Amygdala (tissue), 56 donors: Measurements from ENCODE around the gene ADIRF.
A peak's percentile ranks its signal among the peaks of the same experiment; 100 is the strongest.
"Not testable (repeated sequence)": the region's sequence is repeated elsewhere in the genome, so short reads cannot be mapped to it uniquely, and the experiment has no call there.

Source experiments
- DNase-seq, 56 donors: peaks; one replicate each; lab custom pipeline; 2025; lab: John Stamatoyannopoulos, UW

Gene ADIRF

GRCh38 chr10:86968271-86968993 lies at the start of gene ADIRF:
TSS of gene ADIRF (plus strand) at chr10:86968482. CDS start at chr10:86968545, 63 bp downstream.
- DNase-seq: peak in 1 of 56 donors; percentile 16

DNA sequence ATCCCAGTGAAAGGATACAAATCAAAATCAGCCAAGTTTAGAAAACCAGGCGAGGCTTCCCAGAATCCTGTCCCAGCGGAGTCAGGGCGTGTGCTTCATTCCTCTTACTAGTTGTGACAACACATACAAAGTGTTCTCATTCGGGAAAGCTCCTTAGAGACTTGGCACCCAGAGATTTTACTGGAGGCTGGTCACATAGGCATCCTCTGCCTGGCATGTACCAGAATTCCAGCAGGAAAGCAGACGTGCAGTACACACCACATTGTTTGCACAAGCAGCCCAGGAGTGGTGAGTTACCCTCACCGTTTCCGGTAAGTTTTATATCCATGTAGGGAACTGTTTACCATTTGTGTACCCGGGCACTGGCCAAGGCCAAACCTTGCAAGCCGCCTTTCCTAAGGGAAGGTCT lies 45.7 kb upstream of the ADIRF start:
- no peak for DNase-seq

- no peak for DNase-seq
Observed at GRCh38 chr10:86929468-86930380, 38.6 kb upstream of the ADIRF start.

DNA sequence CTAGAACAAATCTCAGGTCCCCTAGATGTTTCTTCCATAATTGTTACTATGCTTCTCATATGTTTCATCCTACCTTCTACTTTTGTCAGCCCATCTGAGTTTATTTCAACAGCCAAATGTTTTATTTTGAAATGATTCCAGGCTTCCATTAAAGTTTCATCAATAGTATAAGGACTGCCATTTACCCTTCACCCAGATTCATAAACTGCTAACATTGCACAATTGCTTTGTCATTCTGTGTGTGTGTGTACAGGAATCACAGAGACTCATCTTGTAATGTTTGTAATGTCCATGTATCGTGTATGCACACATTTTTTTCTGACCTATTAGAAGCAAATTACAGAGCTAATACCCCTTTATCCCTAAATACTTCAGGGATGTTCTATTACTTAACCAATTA lies 36.4 kb upstream of the ADIRF start:
- DNase-seq: no peak

DNA sequence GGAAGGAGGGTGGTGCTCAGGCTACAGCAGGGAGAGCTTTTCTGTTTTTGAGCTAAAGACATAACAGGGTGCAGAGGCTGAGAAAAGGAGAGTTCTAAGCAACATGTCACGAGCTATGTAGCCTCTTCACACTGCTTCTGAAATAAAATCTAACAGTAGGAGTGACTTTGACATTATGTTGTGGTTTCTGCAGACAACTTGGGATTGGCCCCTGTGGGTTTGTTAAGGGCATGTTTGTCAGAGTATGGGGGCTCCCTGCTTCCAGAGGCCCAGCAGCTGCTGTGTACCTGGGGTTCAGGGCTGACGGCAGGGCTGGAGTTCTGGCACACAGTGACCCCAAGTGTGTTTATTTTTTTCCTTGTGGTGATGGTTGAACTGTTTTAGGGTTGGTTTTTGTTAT lies 35.6 kb upstream of the ADIRF start:
- DNase-seq: no peak

DNA sequence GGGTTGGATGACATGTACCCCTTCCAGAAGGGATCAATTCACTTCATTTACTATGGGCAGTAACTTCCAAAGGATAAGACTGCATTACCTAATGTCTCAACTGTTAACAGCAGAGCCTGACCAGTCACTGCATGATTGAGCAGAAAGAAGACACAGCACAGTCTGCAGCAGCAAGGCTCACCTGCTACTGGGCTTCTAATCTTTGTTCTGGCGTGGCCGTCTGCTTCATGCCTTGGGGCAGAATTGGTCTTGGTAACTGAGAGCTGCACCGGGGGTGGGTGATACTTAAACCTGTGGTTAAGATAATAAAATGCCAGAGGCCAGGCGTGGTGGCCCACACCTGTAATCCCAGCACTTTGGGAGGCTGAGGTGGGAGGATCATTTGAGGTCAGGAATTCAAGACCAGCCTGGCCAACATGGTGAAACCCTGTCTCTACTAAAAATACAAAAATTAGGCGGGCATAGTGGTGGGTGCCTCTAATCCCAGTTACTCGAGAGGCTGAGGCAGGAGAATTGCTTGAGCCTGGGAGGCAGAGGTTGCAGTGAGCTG lies 34.0 kb upstream of the ADIRF start:
- not testable (repeated sequence) for DNase-seq

- DNase-seq: no peak
Observed at GRCh38 chr10:86936661-86937501, 31.4 kb upstream of the ADIRF start.

DNA sequence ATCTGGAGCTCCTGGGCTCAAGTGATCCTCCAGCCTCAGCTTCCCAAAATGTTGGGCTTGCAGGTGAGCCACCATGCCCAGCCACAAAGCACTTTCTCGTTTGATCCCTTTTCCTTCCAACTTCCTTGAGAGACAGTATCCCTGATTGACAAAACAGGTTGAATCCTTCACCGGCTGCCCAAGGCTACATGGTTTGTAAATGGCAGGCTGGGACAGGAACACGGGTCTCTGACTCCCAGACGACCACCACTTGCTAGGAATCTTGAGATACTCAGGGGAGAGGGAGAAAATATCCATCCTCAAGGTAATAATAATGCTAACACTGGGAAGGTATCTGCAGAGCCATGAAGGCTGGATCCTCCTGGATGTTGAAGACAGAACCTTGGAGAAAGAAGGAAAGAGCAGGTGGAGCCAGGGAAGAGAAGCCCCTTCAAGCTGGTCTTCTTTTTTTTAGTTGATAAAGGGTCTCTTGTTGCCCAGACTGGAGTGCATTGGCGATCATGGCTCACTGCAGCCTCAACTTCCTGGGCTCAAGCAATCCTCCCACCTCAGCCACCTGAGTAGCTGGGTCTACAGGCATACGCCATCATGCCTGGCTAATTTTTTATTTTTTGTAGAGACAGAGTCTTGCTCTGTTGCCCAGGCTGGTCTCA lies 30.7 kb upstream of the ADIRF start:
- no peak for DNase-seq

GRCh38 chr10:86938260-86938659 lies 30.0 kb upstream of the ADIRF start:
- DNase-seq: no peak

- DNase-seq: not testable (repeated sequence)
Observed at GRCh38 chr10:86940076-86940475, 28.2 kb upstream of the ADIRF start.

GRCh38 chr10:86940677-86941076 lies 27.6 kb upstream of the ADIRF start:
- DNase-seq: no peak

DNA sequence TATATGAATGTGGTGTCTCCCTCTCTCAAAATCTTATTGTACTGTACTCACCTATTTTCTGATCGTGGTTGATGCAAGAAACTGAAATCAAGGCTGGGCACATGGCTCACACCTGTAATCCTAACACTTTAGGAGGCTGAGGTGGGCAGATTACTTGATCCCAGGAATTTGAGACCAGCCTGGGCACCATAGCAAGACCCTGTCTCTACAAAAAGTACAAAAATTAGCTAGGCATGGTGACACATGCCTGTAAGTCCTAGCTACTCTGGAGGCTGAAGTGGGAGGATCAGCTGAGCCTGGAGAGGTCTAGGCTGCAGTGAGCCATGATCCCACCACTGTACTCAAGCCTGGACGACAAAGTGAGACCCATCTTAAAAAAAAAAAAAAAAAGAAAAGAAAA lies 26.9 kb upstream of the ADIRF start:
- DNase-seq: no peak

DNA sequence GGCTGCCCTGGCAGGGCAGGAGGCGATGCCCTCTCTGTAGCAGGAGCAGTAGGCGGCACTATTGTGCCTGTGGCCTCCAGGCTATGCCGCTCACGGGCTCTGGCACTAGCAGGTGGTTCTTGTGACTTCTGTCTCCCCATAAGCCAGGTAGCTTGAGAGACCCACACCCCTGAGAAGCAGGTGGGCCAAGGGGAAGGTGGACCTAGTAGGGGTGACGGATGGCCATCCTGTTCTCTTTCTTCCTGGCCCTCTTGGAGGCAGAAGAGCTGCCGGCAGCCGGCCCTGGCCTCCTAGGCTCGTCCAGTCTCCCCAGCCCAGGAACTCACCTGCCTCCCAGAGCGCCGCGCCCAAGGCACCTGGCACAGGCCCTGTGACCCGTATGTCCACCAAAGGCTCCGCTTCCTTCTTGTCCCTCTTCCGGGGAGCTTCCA lies 26.3 kb upstream of the ADIRF start:
- no peak for DNase-seq

DNA sequence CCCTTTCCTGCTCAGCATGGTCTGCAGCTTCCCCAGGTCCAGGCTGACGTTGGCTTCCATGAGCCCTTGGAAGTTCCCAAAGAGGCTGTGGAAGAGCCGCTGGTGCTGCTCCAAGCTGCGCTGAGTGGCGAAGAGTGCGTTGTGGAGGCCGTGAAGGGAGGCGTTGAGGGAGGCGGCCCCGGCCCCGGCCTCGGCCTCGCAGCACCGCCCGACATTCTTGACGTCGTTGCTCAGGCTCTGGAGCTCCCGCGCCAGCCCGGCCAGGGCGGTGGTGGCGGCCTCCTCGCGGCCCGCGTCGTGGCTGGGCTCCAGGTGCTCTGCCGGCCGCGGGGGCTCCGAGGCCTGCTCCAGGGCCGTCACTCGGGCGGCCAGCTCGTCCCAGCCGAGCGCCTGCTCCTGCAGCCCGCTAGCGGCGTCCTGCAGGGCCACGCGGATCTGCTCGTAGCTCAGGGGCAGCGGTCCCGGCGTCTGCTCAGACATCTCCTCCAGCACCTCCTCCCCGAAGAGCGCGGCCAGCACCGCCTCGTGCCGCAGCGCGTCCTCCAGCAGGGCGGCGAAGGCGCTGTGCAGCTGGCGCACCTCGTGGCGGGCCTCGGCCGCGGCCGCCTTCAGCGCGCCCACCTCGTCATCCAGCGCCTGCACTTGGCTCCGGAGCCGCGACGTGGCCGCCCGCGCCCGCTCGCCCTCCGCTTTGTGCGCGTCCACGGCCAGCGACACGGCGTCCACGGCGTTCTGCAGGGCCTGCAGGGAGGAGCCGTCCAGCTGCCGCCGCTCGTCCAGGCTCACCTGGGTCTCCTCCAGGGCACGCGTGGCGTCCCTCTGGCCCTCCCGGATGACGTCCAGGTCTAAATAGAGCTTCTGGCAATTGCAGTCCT lies 25.6 kb upstream of the ADIRF start:
- DNase-seq: no peak

DNA sequence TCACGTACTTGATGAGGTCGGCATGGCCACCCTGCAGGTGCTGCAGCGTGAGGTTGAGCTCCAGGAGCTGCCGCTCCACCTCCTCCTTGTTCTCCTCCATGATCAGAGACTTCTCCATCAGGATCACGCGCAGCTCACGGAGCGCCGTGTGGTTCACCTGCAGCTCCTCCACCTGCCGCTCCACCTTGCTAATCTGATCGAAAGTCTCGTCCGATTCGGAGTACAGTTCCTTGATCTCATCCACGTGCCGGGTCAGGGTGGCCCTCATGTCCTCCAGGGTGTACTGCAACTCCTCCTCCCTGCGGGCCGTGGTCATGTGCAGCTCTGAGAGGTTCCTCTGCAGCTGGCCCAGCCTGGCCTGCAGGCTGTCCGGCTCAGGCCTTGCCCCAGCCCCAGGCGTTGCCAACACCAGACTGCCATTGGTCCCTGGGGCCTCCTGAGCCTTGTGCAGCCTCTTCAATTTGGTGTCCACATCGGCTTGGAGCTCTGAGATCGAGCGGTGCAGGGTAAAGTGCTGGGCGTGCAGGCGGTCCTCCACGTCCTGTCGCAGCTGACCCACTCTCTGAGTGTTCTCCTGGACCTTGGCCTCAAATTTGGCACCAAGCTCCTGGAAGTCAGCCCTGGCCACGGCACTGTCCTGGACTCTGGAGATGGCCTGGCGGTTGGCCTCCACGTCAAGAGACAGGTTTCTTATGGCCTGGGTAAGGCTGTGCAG lies 24.8 kb upstream of the ADIRF start:
- no peak for DNase-seq

DNA sequence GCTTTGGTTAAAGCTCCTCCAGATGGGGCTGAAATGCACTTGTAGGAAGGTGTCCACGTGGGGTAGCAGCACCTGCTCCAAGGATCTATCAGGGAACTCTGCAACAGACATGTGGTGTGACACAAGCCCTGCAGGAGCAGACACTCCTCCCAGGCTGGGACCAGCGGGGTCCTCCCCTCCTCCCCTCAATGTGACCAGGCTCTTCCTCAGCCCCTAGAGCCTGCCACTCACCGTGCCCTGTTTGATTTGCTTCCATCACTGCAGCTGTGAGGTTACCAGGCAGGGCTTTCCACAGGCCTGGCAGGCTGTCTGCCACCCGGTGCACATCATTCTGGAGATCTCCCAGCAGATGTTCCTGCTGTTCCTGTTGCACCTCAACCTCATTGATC lies 24.3 kb upstream of the ADIRF start:
- DNase-seq: no peak

DNA sequence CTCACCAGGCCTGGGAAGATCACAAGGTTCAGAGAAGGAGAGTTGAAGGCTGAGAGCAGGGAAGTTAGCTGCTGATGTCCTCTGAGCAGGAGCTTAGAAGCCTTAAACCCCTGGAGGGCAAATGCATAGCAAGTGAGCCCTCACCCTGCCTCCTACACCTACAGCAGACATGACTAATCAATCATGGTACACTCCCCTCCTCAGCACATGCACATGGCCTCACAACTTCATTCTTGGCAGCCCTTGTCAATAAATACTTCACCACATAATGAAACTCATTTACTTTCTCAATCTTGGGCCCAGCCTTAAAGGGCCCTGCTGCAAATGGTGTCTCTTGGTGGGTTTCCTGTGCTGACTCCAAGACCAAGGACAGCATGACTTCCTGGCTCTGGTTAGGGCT lies 23.8 kb upstream of the ADIRF start:
- DNase-seq: no peak

GRCh38 chr10:86944907-86945306 lies 23.4 kb upstream of the ADIRF start:
- no peak for DNase-seq
